GM12878 (cell line): ENCODE results near the gene TIMM29.
A peak's percentile ranks its signal among the peaks of the same experiment; 100 is the strongest.

ENCODE experiments used
- BCL3 ChIP-seq: IDR thresholded peaks from 2 replicates; pipeline ENCODE4 v1.6.1; 2011; ENCODE audit warnings: borderline replicate concordance, low read depth, mild to moderate bottlenecking, moderate library complexity, low read length; ENCODE audit not compliant: insufficient read depth, poor library complexity, severe bottlenecking
- BHLHE40 ChIP-seq, 2 experiments: fragments of 450-650 bp in 1 of 2; IDR thresholded peaks; 2 replicates each; pipeline ENCODE4 v1.6.1; 2011 to 2017; ENCODE audit warnings: low read depth in 2 of 2, borderline replicate concordance in 1 of 2, improper control_type of control experiment in 1 of 2, low read length in 1 of 2, mild to moderate bottlenecking in 1 of 2
- CTCF ChIP-seq, 3 experiments: IDR thresholded peaks in 2 of 3; conservative IDR thresholded peaks in 1 of 3; 2 replicates each; pipeline ENCODE4 v1.5.1; 2011; ENCODE audit warnings: low read depth in 3 of 3, low read length in 3 of 3, mild to moderate bottlenecking in 3 of 3, control low read depth in 2 of 3, moderate library complexity in 2 of 3, inconsistent platforms in 1 of 3, mixed read lengths in 1 of 3; ENCODE audit not compliant: control insufficient read depth in 2 of 3, insufficient read depth in 1 of 3; ENCODE audit errors: extremely low read depth in 1 of 3
- E2F4 ChIP-seq: IDR thresholded peaks from 2 replicates; pipeline ENCODE4 v1.6.1; 2012; ENCODE audit warnings: low read depth, low read length, improper control_type of control experiment
- EP300 ChIP-seq, 2 experiments: fragments of 150-350 bp in 1 of 2; IDR thresholded peaks; 2 replicates each; pipeline ENCODE4 v1.6.1; 2011 to 2012; ENCODE audit warnings: low read depth in 2 of 2, low read length in 2 of 2, borderline replicate concordance in 1 of 2, improper control_type of control experiment in 1 of 2, inconsistent platforms in 1 of 2; ENCODE audit not compliant: control insufficient read depth in 1 of 2
- EZH2 ChIP-seq: IDR thresholded peaks from 2 replicates; pipeline ENCODE4 v1.6.1; 2012; ENCODE audit warnings: low read depth, mild to moderate bottlenecking, control low read depth, inconsistent platforms, low read length, borderline replicate concordance; ENCODE audit not compliant: control insufficient read depth
- GABPA ChIP-seq: IDR thresholded peaks from 2 replicates; pipeline ENCODE4 v1.6.1; 2014; ENCODE audit warnings: antibody characterized with exemption, low read depth, mild to moderate bottlenecking, inconsistent platforms
- MAX ChIP-seq: IDR thresholded peaks from 2 replicates; pipeline ENCODE4 v1.6.1; 2012; ENCODE audit warnings: low read depth, low read length, improper control_type of control experiment
- PAX8 ChIP-seq: fragments of 450-650 bp; IDR thresholded peaks from 2 replicates; pipeline ENCODE4 v1.6.1; 2017; ENCODE audit warnings: mild to moderate bottlenecking, moderate library complexity
- POLR2A ChIP-seq: IDR thresholded peaks from 2 replicates; pipeline ENCODE4 v1.6.1; 2011; ENCODE audit warnings: low read depth, mild to moderate bottlenecking, low read length
- TCF3 ChIP-seq: IDR thresholded peaks from 2 replicates; pipeline ENCODE4 v1.6.1; 2012; ENCODE audit warnings: low read depth, mild to moderate bottlenecking, low read length, borderline replicate concordance; ENCODE audit not compliant: insufficient read depth
- YY1 ChIP-seq: IDR thresholded peaks from 2 replicates; pipeline ENCODE4 v1.6.1; 2011; ENCODE audit warnings: low read depth, mild to moderate bottlenecking, low read length
- ZZZ3 ChIP-seq: IDR thresholded peaks from 2 replicates; pipeline ENCODE4 v1.6.1; 2011; ENCODE audit warnings: low read depth; ENCODE audit not compliant: control insufficient read depth, insufficient read length

- no peak for TF ChIP-seq CTCF (IDR thresholded peaks at IDR 0.05 in 2 of 3, conservative IDR thresholded peaks at IDR 0.05 in 1 of 3; ENCODE audit: control insufficient read depth in 2 of 3, extremely low read depth in 1 of 3, insufficient read depth in 1 of 3, low read depth in 3 of 3, low read length in 3 of 3)
- no peak for TF ChIP-seq EP300 (IDR thresholded peaks at IDR 0.05; ENCODE audit: borderline replicate concordance in 1 of 2, control insufficient read depth in 1 of 2, low read depth in 2 of 2, low read length in 2 of 2)
- no peak for TF ChIP-seq TCF3
- no peak for TF ChIP-seq ZZZ3
- no peak for TF ChIP-seq BCL3
- TF ChIP-seq E2F4 = no peak
- TF ChIP-seq MAX = no peak
- TF ChIP-seq GABPA = no peak
- no peak for TF ChIP-seq EZH2
- no peak for TF ChIP-seq YY1
- no peak for TF ChIP-seq BHLHE40 (IDR thresholded peaks at IDR 0.05; ENCODE audit: borderline replicate concordance in 1 of 2, low read depth in 2 of 2, low read length in 1 of 2)
- no peak for TF ChIP-seq PAX8
- 0 out of 2 replicates have a peak, but pooled peaks have one; percentile 0 for TF ChIP-seq POLR2A
Observed at GRCh38 chr19:10913716-10914340, 14.8 kb upstream of the TIMM29 start.
